B cell (primary cell): ENCODE results near the gene KRT80. TPM values are rescaled to one million over a fixed set of nuclear protein-coding genes. Genes with fewer than 3 reads are reported as not detected.

Experiments used
- ATAC-seq: fragments of 200-7000 bp; cut with Tn5 transposase; one replicate; pipeline ENCODE4 v1.10.0; 2021; ENCODE audit warnings: low read depth, mild to moderate bottlenecking, moderate number of reproducible peaks, moderate library complexity
- CTCF ChIA-PET: fragments of 350-600 bp; sonication (Branson Sonifier 250); formaldehyde crosslinking; loops from one replicate; lab custom pipeline; 2021; ENCODE audit warnings: antibody characterized with exemption, inconsistent platforms; lab: Charles Lee
- POLR2A ChIA-PET: fragments of 350-600 bp; sonication (Branson Sonifier 250); formaldehyde crosslinking; loops from one replicate; lab custom pipeline; 2021; ENCODE audit warnings: antibody characterized with exemption; lab: Charles Lee
- DNase-seq: peaks from one replicate; pipeline ENCODE4 v3.0.0; 2013
- H2AFZ ChIP-seq: 2 replicates; pipeline ENCODE4 v1.6.1; 2012; ENCODE audit warnings: mild to moderate bottlenecking, low read depth, low read length; ENCODE audit not compliant: insufficient read depth, poor library complexity, severe bottlenecking
- H3K27ac ChIP-seq, 2 donors: 1 replicate in 1 of 2; 2 replicates in 1 of 2; pipeline ENCODE4 v1.5.1; 2012 to 2013; ENCODE audit warnings: low read length in 2 of 2, mild to moderate bottlenecking in 2 of 2, moderate library complexity in 1 of 2
- H3K27me3 ChIP-seq, 4 experiments: fragments of 200-600 bp in 1 of 4; sonication (generic) in 1 of 4; replicated peaks in 1 of 4; 1 replicate in 2 of 4; 2 replicates in 2 of 4; pipeline versions ENCODE4 v1.6.1 to v1.7.0; 2013 to 2016; ENCODE audit warnings: low read length in 3 of 4, mild to moderate bottlenecking in 2 of 4, mixed read lengths in 1 of 4, moderate library complexity in 1 of 4; ENCODE audit not compliant: insufficient read depth in 4 of 4, control insufficient read depth in 3 of 4; ENCODE audit errors: control extremely low read depth in 1 of 4
- H3K36me3 ChIP-seq, 2 experiments: replicated peaks in 1 of 2; 1 replicate in 1 of 2; 2 replicates in 1 of 2; pipeline versions ENCODE4 v1.6.1 to v1.7.1; 2013; ENCODE audit warnings: low read length in 1 of 2; ENCODE audit not compliant: insufficient read depth in 2 of 2, control insufficient read depth in 1 of 2; ENCODE audit errors: control extremely low read depth in 1 of 2, extremely low read depth in 1 of 2
- H3K4me1 ChIP-seq, 2 donors: fragments of 200-600 bp in 1 of 2; sonication (generic) in 1 of 2; 1 replicate in 1 of 2; 2 replicates in 1 of 2; pipeline versions ENCODE4 v1.5.1 to v1.6.1; 2013 to 2017; ENCODE audit warnings: low read length in 2 of 2; ENCODE audit not compliant: control insufficient read depth in 2 of 2, insufficient read depth in 2 of 2
- H3K4me2 ChIP-seq: replicated peaks from 2 replicates; pipeline ENCODE3; 2012; ENCODE audit warnings: mild to moderate bottlenecking, low read depth, low read length; ENCODE audit not compliant: poor library complexity, severe bottlenecking
- H3K4me3 ChIP-seq, 5 experiments: fragments of 200-600 bp in 1 of 5; sonication (generic) in 1 of 5; 1 replicate in 3 of 5; 2 replicates in 2 of 5; pipeline versions ENCODE4 v1.5.1 to v1.7.0; 2011 to 2016; ENCODE audit warnings: low read length in 4 of 5, mild to moderate bottlenecking in 4 of 5, low read depth in 2 of 5, control low read depth in 1 of 5, moderate library complexity in 1 of 5; ENCODE audit not compliant: insufficient read depth in 1 of 5; ENCODE audit errors: control extremely low read depth in 1 of 5, extremely low read depth in 1 of 5
- H3K79me2 ChIP-seq: fragments of 200-600 bp; sonication (generic); one replicate; pipeline ENCODE4 v1.6.0; 2016; ENCODE audit warnings: low read length; ENCODE audit not compliant: control insufficient read depth, insufficient read depth
- H3K9ac ChIP-seq: fragments of 200-600 bp; sonication (generic); 2 replicates; pipeline ENCODE4 v1.6.1; 2017; ENCODE audit warnings: mild to moderate bottlenecking, low read length, moderate library complexity
- H3K9me3 ChIP-seq, 3 donors: one replicate each; pipeline versions ENCODE4 v1.6.1 to v1.7.1; 2013; ENCODE audit warnings: low read length in 2 of 3; ENCODE audit not compliant: control insufficient read depth in 2 of 3, insufficient read depth in 1 of 3; ENCODE audit errors: control extremely low read depth in 1 of 3
- H4K20me1 ChIP-seq: 2 replicates; pipeline ENCODE4 v1.6.0; 2012; ENCODE audit warnings: mild to moderate bottlenecking, low read length; ENCODE audit not compliant: insufficient read depth, control insufficient read depth, poor library complexity, severe bottlenecking
- H3K27ac Mint-ChIP-seq: one replicate; pipeline ENCODE4 v1.8.0; 2021; ENCODE audit warnings: mixed read lengths
- H3K27me3 Mint-ChIP-seq: one replicate; pipeline ENCODE4 v1.8.0; 2021; ENCODE audit warnings: mixed read lengths
- H3K4me1 Mint-ChIP-seq: one replicate; pipeline ENCODE4 v1.8.0; 2021; ENCODE audit warnings: mixed read lengths
- H3K4me3 Mint-ChIP-seq: one replicate; pipeline ENCODE4 v1.8.0; 2021; ENCODE audit warnings: mixed read lengths
- H3K9me3 Mint-ChIP-seq: one replicate; pipeline ENCODE4 v1.8.0; 2022; ENCODE audit warnings: mixed read lengths; ENCODE audit not compliant: insufficient read depth
- CTCF ChIP-seq: fragments of 200-600 bp; IDR thresholded peaks from one replicate; pipeline ENCODE4 v1.8.0; 2022; ENCODE audit warnings: antibody characterized with exemption, mild to moderate bottlenecking
- EZH2 ChIP-seq: IDR thresholded peaks from 2 replicates; pipeline ENCODE4 v1.6.1; 2012; ENCODE audit warnings: borderline replicate concordance, low read depth, mild to moderate bottlenecking, moderate library complexity, low read length; ENCODE audit not compliant: insufficient read depth, poor library complexity, severe bottlenecking
- WGBS: methylation state at CpG from one replicate; pipeline ENCODE4 v1.1.5; 2013; ENCODE audit warnings: missing lambda C conversion rate; ENCODE audit not compliant: insufficient coverage; 5-methylcytosine and 5-hydroxymethylcytosine counted together
- intact Hi-C: fragments of 100-400 bp; cut with micrococcal nuclease; formaldehyde crosslinking; loops from one replicate; pipeline ENCODE4 v1.10.0; 2022
- polyA plus RNA-seq: library from polyadenylated mRNA; depleted of rRNA; stranded (reverse); fragments of >200 nt; gene quantifications from 2 replicates; pipeline ENCODE4 v1.2.3, GENCODE V29; 2012
- total RNA-seq, 2 donors: library from RNA; stranded (reverse); fragments of 120-200 nt in 1 of 2; gene quantifications; 1 replicate in 1 of 2; 2 replicates in 1 of 2; pipeline versions ENCODE4 v1.2.3 to v1.2.4, GENCODE V29; 2013 to 2022

The KRT80 gene
- total and polyA plus RNA-seq, 2 donors (not counting 1 experiment from before 2014, with no cell fraction given) = not detected

- H3K4me1 ChIP-seq = no peaks in the 10 kb centered on the region
- no peaks in the 10 kb centered on the region for H3K36me3 ChIP-seq
- H4K20me1 ChIP-seq = no peaks in the 10 kb centered on the region
- H3K9me3 Mint-ChIP-seq = no peaks in the 10 kb centered on the region
- H3K79me2 ChIP-seq = no peaks in the 10 kb centered on the region
- ChIA-PET CTCF (interaction anchor here (1.0 kb wide), 1 partner anchor 129 kb away, joined by 3 read pairs; no protein-coding TSS in a partner anchor), POLR2A (no interaction called here)
- WGBS = 87% methylated on average over 3 of the region's 3 CpGs
- TF ChIP-seq EZH2 (no peak), CTCF (no peak)
- no peak overlapping the region for H2AFZ ChIP-seq
- no peak overlapping the region for H3K27ac ChIP-seq
- H3K4me3 Mint-ChIP-seq = no peak overlapping the region
- H3K9me3 ChIP-seq = peaks cover 0 to 12% (median 0%) of the 10 kb centered on the region in 3 donors
- no peak overlapping the region for H3K27ac Mint-ChIP-seq
- H3K4me3 ChIP-seq = no peak overlapping the region
- intact Hi-C loops = no loop called here
- ATAC-seq = no peak
- H3K4me1 Mint-ChIP-seq = no peaks in the 10 kb centered on the region
- H3K4me2 ChIP-seq = no peak overlapping the region
- H3K9ac ChIP-seq = no peak overlapping the region
- H3K27me3 Mint-ChIP-seq = peaks cover 17% of the 10 kb centered on the region
- peaks cover 0 to 6% (median 0%) of the 10 kb centered on the region in 4 experiments for H3K27me3 ChIP-seq
- no peak for DNase-seq
Observed at GRCh38 chr12:52132754-52133161, 59.1 kb downstream of the KRT80 start.

GRCh38 chr12:52130711-52131110 lies 61.1 kb downstream of the KRT80 start:
- Histone ChIP-seq H2AFZ (no peak overlapping the region), H3K79me2 (no peaks in the 10 kb centered on the region), H3K9me3 (peaks cover 0 to 12% (median 0%) of the 10 kb centered on the region in 3 donors), H3K4me2 (no peak overlapping the region), H3K9ac (no peak overlapping the region), H3K4me1 (no peaks in the 10 kb centered on the region), H3K27ac (no peak overlapping the region), H3K36me3 (no peaks in the 10 kb centered on the region), H3K4me3 (no peak overlapping the region), H4K20me1 (no peaks in the 10 kb centered on the region), H3K27me3 (peaks cover 0 to 14% (median 6%) of the 10 kb centered on the region in 4 experiments)
- Mint-ChIP-seq H3K4me1 (no peaks in the 10 kb centered on the region), H3K27ac (no peak overlapping the region), H3K4me3 (no peak overlapping the region), H3K27me3 (peaks cover 24% of the 10 kb centered on the region), H3K9me3 (no peaks in the 10 kb centered on the region)
- no peak for TF ChIP-seq EZH2
- no peak for TF ChIP-seq CTCF
- ChIA-PET CTCF (interaction anchor here (0.6 to 1.6 kb wide), 2 partner anchors 12 to 15 kb away, joined by 3 read pairs; no protein-coding TSS in a partner anchor), POLR2A (no interaction called here)
- no peak for DNase-seq
- intact Hi-C loops = no loop called here
- 63% methylated on average over 4 of the region's 5 CpGs for WGBS
- no peak for ATAC-seq
